Muscle of back (tissue), 11 donors: ENCODE results near the gene RNASEH2A. TPM values are rescaled to one million over a fixed set of nuclear protein-coding genes. Genes with fewer than 3 reads are reported as not detected.
"Not testable (repeated sequence)": the region's sequence is repeated elsewhere in the genome, so short reads cannot be mapped to it uniquely, and the experiment has no call there.

ENCODE experiments used
- DNase-seq, 3 donors: peaks; one replicate each; pipeline versions ENCODE4 v3.0.0 to v3.0.0-alpha.2; 2013
- polyA plus RNA-seq, 10 donors: library from polyadenylated mRNA; unstranded; fragments of 120-200 nt; gene quantifications; one replicate each; pipeline ENCODE4 v1.2.1, GENCODE V29; 2013; ENCODE audit not compliant: insufficient read length in 10 of 10

RNASEH2A gene
- polyA plus RNA-seq, 10 donors = 13.4 to 36.2 (median 19.9) TPM

DNA sequence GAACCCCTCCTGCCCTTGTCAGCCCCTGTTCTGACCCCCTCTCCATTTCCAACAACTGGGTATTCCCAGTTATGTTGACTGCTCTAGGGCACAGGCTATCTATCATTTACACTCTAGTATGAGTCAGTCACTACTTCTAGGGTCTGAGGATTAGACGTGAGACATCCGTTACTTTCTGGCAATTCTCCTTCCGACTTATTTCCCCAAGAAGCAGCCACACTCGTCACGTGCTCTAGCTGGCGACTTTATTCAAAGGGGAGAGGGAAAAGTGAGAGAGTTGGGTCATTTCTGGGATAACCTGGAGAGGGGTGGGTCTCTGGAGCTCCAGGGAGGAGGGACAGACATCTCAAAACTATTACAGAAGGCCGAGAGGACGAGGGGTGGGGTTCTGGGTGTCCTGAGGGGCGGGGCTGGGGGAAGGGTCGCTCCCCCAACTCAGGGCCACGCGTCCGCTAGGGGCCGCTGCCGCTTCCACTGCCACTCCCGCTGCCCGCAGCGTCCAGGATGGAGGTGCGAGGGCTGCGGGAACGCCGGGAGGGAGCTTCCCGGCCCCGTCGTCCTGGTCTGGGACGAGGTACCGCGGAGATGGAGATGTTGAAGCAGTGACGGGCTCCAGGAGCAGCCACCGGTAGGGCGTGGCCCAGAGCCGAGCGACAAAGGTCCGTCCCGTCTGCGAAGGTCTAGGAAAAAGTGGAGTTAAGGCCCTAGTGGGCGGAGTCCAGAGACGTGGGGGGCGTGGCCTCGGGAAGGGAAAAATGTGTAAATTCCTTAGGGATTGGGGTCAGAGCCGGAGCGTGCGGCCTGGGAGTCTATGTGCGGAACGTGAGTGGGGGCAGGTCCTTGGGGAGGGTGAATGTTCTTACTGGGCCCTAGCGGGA, 19.1 kb downstream of the RNASEH2A start:
- no peak for DNase-seq

DNA sequence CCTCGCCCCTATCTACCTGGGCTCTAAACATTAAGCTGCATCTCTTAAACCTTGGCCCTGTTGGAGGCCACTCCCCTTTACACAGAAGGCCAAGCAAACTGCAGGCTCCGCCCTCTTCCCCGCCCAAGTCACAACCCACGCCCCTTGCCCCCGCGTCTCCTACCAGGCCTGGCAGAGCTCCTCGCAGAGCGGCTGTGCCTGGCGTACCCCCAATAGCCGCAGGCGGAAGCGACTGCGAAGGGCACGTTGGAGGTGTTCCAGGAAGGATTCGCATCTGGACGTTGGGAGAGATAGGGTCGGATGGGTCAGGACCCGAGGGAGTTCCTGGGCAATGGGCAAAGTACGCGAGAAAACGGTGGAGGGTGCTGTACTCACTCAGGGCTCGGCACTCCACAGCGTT, 22.1 kb downstream of the RNASEH2A start:
- DNase-seq = no peak

DNA sequence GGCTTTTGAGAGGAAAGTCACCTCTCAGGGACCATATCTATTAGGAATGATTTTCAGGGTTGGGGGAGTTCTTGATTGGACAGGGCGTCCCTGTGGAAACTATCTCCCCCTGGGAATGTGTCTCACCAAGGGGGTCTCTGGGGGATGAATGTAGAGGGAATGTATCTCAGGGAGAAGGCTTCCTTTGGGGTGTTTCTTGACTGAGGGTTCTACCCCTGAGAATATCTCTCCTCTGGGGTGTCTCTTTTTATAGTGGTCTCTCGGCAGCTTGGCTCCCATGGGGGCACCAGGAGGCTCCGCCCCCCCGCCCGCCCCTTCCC, 27.0 kb downstream of the RNASEH2A start:
- no peak for DNase-seq

DNA sequence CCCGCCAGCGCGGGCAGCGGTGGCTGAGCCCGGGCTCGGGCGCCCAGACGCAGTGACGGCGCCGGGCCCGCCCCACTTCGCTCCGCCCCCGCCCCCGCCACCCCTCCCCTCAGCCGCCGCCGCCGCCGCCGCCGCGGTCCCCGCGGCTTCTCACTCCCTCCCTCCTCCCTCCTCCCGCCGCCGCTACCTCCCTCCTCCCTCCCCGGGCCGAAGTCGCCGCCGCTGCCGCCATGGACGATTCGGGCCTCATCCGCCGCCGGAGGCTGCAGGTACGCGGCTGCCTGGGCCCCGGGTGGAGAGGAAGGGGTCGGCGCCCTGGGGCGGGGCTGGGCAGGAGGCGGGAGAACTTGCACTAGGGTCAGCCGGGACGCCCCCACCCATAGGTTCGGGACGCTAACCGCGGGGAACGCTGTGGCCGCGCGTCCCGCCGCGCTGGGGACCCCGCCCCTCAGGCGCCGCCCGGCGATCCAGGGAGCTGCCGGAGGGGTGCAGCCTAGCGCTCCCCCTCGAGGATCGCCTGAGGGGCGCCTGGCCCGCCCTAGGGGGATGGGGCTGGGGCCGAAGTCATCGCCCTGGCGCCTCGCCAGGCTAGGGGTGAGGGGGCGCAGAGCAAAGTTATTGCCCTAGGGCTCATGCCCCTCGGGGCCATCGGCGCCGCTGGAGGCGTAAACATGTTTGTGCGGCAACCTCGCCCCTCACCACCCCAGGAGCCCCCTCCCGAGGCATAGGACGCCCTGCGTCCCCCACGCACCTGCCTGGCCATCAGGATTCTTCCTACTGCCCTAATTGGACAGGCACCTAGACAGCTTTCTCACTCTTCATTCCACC, 27.6 kb downstream of the RNASEH2A start:
- DNase-seq = no peak

DNA sequence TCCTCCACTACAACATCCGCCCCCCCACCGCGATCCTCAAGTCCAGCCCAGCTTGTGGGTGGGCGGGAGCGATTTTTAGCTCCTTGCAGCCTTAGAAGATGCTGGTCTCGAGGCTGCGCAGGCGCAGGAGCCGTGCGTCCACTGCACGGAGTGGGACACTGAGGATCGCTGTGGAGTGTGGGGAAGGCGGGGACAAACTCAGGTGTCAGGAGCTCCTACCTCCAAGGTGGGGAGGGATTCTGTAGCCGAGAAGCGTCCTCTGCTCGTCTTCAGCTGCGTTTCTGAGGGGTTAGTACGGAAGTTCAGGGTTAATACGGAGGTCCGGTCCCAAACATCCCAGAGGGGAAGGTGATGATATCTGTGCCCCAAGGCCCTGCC, 28.2 kb downstream of the RNASEH2A start, which contains the start of gene RTBDN:
TSS of gene RTBDN (minus strand) at position 14 of the 378 bp plus-strand sequence. CDS start 4,600 bp downstream, outside the sequence.
- DNase-seq = no peak

DNA sequence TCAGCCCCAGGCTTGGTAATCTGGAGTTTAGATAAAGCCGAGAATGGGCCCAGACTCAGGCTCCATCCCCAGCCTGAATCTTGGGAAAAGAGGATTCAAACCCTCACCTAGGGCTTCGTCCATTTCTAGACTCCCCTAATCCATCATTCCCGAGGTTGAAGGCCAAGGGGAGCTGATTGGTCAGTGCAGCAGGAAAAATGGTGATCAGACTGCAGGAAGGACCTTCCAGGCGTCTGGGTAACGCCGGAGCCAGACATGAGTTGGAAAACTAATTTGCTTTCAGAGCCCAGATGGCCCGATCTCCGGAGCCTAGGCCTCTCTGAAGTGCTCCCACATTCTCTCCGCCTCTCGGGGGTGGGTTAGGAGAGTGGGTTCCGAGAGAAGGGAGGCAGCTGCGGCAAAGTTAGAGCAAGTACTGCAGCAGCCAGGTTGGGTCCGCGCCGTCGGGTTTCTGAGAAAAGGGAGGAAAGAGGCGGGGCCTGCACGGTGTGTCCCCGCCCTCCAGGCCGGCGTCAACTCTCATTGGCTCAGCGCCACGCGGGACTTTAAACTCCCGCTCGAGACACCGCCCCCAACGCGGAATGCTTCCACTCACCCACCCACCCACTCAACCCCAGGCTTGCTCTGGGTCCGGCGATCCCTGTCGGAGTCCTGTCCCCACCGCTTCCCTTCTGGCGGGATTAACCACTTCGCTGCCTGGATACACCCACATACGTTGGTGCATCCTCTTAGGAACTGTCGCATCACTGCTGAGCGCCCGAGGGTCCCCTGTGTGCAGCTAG, 28.8 kb downstream of the RNASEH2A start:
- DNase-seq = peak in 1 of 3 donors; percentile 40

DNA sequence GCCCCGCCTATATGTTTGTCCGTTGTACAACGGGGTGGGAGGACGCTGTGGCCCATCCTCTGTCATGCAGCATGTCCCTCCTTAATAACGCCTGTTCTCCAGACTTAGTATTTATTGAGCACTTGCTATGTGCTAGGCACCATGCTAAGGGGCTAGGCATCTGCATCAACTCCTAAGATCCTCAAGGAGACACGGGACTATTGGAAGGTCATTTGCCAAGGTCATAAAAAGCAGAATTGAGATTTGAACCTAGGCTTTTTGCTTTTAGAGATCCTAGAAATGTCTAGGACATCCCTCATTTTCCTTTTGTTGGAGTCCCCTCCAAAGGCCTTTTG, 30.1 kb downstream of the RNASEH2A start:
- no peak for DNase-seq

DNA sequence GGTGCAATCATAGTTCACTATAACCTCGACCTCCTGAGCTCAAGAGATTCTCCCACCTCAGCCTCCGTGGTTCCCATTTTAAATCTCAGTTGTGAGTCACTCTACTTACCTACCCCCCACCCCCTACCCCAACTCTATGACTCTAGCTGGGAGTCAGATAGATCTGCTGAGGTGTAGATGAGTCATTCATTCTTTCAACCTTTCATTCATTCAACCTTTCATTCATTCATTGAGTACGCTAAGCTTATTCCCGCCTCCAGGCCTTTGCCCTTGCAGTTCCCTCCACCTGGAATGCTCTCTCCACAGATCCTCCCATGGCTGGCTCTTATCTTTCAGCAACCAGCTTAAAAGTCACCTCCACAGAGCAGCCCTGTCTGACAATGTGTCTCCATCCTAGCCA, 30.8 kb downstream of the RNASEH2A start:
- no peak for DNase-seq

DNA sequence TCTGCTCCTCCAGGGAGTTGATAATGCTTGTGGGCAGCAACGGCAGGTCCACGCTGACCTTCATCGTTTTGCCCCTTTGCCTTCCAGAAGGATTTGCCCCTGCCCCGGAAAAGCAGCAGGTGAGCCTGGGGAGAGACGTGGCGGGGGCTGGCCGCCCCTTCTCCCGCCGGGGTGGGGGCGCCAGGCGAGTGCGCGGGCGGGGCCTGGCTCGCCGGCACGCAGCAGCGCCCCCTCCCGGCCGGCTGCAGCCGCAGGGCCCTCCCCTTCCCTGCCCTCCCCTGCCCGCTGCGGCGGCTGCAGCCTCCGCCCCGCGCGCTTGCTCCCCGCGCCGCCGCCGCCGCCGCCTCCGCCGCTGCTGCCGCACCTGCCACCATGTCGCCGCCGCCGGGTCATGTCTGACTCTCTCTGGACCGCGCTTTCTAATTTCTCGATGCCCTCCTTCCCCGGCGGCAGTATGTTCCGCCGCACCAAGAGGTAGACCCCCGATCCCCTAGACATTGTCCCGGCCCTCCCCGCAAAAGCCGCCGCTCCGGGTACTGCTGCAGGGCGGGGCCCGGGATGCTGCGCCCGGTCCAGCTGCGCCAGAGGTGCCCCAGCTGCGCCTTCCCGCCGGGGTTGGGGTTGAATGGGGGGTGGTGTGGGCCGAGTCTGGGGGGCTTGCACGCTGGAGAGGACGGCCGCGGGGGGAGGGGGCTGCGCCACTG, 31.9 kb downstream of the RNASEH2A start, which contains the start of gene MAST1:
TSS of gene MAST1 (plus strand) at position 334 of the 704 bp plus-strand sequence. CDS start at position 392, 58 bp downstream.
- DNase-seq = peak in 1 of 3 donors; percentile 42

DNA sequence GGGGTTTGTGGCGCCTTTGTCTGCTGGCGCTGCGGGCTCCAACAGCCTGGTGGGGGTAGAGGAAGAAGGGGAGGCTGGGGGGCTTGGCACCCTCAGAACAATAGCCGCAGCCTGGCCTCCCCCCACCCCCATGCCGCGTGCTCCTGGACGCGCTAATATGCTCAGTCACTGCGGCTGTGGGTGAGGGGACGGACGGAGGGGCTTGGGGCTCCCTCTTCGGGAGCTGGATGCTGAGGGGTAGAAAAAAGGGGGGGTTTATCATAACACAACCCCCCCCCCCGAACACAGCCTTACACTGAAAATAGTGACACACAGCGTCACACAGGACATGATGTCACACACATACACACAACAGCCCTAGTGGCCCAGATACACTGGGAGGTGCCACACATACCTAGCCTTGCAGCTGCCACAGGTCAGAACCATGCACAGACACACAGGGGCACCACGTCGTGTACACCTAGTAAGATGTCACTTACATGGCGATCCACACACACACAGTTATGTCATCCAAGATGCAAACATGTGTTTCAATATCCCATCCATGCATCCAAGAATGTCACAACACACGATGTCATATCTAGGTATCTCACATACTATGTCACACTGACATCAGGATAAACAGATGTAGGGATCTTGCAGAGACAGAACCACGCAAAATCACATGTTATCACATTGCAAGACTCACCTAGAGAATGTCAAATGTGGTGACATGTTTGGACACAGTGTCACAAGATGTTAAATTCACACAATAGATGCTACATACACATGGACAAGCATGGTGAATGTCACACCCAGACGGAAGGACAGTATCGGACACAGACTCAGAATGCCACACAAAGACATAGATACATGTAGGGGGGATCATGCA, 32.7 kb downstream of the RNASEH2A start:
- no peak for DNase-seq

DNA sequence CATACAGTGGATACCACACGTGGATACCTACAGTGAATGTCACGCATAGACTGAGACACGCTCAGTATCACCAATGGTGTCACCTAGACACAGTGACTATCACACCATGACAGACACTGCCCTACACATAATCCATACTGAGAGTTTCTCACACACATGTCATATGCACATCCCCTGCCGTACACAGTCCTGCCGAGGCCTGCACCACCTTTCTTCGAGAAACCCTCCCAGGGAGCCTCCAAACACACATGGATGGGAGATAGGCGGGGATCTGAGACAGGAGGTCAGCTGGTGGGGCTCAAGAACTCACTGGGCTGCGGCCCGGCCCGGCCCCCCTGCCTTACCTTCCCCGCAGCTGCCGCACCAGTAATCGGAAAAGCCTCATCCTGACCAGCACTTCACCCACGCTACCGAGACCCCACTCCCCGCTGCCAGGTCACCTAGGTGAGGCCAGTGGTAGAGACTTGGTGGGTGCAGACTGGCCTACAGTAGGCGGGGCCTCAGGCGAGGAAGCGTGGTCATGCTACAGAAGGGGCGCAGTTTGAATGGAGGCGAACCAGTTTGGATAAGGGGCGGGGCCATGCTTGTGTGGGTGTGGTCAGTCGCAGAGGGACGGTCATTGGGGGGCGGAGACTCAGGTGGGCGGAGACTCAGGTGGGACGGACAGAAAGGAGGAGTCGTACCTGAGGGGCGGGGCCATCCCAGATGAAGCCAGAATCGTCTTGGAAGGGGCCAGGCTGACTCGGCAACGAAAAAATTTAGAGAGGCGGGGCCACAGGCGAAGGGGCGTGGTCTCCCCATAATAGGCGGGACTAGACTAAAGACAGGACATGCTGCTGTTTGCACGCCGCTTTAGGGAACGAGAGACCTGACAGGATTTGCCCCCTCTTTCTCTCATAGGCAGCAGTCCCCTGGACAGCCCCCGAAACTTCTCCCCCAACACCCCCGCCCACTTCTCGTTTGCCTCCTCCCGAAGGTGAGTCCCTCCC, 34.0 kb downstream of the RNASEH2A start:
- DNase-seq = no peak

DNA sequence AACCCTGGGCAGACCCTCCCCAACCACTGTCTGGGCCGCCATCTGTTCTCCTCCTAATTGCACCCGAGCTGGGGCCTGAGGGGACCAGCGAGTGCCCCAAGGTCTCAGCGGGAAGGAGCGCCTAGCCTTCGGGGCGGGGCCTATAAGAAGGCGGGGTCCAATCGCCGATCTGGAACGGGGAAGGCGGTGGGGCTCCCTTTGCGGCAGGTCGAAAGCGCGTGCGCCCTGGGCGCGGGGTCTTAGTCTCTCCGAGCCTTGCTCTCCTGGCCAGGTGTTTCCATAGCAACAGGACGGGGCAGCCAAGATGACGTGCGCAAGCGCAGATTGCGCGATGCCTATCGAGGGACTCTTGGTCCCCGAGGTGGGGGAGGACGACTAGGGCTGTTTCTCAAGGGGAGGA, 34.7 kb downstream of the RNASEH2A start:
- DNase-seq = peak in 1 of 3 donors; percentile 39

DNA sequence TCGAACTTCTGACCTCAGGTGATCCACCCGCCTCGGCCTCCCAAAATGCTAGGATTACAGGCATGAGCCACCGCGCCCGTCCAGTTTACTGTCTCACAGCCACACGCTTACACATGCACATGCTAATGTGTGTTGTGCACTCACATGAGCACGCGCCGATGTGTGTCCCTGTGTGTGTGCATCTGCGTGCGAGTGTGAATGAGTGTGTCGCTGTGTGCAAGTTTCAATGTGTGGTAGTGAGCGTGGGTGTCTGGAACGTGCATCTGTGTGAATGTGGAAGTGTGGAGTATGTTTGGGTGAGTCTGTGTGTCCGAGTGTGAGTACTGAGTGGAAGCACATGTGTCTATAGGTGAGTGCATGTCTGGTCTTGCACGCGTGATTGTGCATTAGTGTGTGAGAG, 36.1 kb downstream of the RNASEH2A start:
- DNase-seq = no peak

DNA sequence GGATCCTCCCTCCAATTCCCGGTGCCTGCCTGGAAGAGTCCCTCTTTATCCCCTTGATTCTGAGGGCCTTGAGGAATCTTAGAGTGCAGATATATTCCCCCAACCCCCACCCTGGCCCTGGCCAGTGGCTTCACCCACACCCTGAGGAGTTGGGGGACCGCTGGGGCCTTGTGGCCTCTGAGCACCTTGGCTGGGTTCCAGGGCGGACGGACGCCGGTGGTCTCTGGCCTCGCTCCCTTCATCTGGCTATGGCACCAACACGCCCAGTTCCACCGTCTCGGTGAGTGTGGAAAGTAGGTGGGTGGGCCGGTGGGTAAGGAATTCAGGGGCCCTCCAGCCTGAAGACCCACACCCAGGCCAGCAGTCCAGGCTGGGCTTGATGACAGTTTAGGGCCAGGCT, 36.9 kb downstream of the RNASEH2A start:
- no peak for DNase-seq

DNA sequence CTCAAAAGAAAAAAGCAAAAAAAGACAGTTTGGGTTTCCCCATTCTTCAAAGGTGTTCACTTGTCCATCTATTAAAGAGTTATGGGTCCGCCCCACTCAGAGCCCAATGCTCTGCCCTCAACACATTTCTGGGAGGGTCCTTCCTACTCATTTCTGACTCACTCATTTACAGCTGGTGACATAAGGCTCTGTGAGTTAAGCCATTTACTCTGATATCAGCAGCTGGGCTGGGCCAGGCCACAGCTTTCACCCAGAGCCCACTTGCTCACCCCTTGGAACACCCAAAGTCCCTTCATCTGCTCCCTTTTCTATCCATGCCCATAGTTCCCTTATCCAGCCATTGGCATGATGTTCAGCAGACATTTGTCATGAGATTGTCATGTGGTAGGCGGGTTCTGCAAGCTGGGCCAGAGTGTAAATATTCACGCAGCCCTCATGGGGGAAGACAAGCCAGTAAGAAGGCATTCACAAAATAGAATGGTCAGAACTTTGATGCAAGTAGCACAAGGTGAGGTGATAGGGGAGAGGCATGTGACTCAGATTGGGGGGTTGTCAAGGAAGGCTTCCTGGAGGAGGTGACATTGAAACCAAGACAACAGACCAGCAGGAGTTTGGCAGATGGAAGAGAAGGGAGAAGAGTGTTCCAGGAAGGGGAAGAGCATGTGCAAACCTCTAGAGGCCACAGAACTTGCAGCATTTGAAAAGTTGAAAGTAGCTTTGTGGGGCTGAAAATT, 37.8 kb downstream of the RNASEH2A start:
- DNase-seq = no peak

DNA sequence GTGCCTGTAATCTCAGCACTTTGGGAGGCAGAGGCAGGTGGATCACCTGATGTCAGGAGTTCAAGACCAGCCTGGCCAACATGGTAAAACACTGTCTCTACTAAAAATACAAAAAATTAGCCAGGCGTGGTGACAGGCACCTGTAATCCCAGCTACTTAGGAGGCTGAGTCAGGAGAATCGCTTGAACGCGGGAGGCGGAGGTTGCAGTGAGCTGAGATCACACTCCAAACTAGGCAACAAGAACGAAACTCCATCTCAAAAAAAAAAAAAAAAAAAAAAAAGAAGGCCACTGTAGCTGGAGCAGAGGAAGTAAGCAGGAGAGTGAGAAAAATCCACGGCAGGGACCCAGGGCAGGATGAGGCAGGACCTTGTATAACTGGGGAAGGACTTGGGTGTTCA, 40.2 kb downstream of the RNASEH2A start:
- DNase-seq = not testable (repeated sequence)

DNA sequence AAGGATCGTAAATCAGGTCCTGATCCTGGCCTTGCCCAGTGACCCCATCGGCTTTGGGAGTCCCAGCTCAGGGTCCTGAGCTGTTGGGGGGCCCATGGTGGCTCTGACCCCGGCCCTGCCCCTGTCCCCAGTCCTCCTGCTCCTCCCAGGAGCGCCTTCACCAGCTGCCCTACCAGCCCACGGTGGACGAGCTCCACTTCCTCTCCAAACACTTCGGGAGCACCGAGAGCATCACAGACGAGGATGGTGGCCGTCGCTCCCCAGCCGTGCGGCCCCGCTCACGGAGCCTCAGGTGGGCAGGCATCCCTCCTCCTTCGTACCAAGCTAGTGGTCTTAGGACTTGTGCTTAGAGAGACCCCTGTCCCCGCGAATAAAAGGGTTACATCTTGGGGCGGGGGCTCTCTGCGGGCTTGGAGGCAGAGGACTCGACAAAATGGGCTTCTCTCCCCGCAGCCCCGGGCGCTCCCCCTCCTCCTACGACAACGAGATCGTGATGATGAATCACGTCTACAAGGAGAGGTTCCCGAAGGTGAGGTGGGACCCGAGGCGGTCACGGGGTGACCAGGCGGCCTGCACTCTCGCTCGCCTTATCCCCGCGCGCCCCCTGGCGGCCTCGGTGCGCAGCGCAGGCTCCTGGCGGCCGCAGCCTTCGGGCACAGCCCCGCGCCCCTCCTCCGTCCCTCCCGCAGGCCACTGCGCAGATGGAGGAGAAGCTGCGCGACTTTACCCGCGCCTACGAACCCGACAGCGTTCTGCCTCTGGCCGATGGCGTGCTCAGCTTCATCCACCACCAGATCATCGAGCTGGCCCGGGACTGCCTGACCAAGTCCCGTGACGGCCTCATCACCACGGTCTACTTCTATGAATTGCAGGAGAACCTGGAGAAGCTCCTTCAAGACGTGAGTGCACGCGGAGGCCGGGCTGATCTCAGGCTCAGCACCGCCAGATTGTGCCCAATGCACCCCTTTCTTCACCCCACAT, 41.1 kb downstream of the RNASEH2A start:
- DNase-seq = peak; percentile 60 to 92 (median 88)
